SK-N-MC (cell line): ENCODE results near the gene CYP4X1.

Experiments
- EZH2 ChIP-seq: fragments of 200-600 bp; sonication (generic); IDR thresholded peaks from one replicate; pipeline ENCODE4 v1.6.1; 2017; ENCODE audit warnings: antibody characterized with exemption
- FOXP2 ChIP-seq: optimal IDR thresholded peaks from 2 replicates; pipeline ENCODE3; 2011; ENCODE audit warnings: mild to moderate bottlenecking, moderate library complexity; ENCODE audit not compliant: insufficient read depth; ENCODE audit errors: extremely low read length, control extremely low read depth
- POLR2AphosphoS5 ChIP-seq: IDR thresholded peaks from 2 replicates; pipeline ENCODE4 v1.6.1; 2012; ENCODE audit warnings: mild to moderate bottlenecking, low read depth, low read length, borderline replicate concordance

GRCh38 chr1:47024141-47024801, 802 bp downstream of the CYP4X1 start:
- TF ChIP-seq EZH2 (no peak), POLR2AphosphoS5 (no peak), FOXP2 (no peak)
